Cardiac muscle cell (in vitro differentiated cells and primary cell): ENCODE measurements around the gene CASP2. TPM values are rescaled to one million over a fixed set of nuclear protein-coding genes. Genes with fewer than 3 reads are reported as not detected.

Source experiments
- DNase-seq, 2 donors: peaks; one replicate each; pipeline versions ENCODE4 v3.0.0 to v3.0.0-alpha.2; 2010 to 2017; ENCODE audit warnings: low read depth in 1 of 2, low spot score in 1 of 2
- H3K27ac ChIP-seq: fragments of 200-600 bp; sonication (generic); 2 replicates; pipeline ENCODE4 v1.5.1; 2016
- H3K27me3 ChIP-seq: fragments of 200-600 bp; sonication (generic); 2 replicates; pipeline ENCODE4 v1.6.0; 2016; ENCODE audit warnings: control low read depth
- H3K36me3 ChIP-seq: fragments of 200-600 bp; sonication (generic); 2 replicates; pipeline ENCODE4 v1.5.1; 2016; ENCODE audit warnings: control low read depth
- H3K4me1 ChIP-seq: fragments of 200-600 bp; sonication (generic); 2 replicates; pipeline ENCODE4 v1.8.1; 2017; ENCODE audit warnings: low read depth, mild to moderate bottlenecking, mixed run types
- H3K4me3 ChIP-seq: fragments of 200-600 bp; sonication (generic); 2 replicates; pipeline ENCODE4 v1.5.1; 2016; ENCODE audit warnings: mild to moderate bottlenecking
- H3K9me3 ChIP-seq: fragments of 200-600 bp; sonication (generic); 2 replicates; pipeline ENCODE4 v1.5.1; 2017; ENCODE audit warnings: low read depth, mild to moderate bottlenecking, control low read depth
- CTCF ChIP-seq: IDR thresholded peaks from 2 replicates; pipeline ENCODE4 v1.5.1; 2012; ENCODE audit warnings: low read depth, mild to moderate bottlenecking, low read length
- polyA plus RNA-seq: library from polyadenylated mRNA; unstranded; fragments of >200 nt; fragmentation: Nextera tagmentation; extraction: Ambion mirVana; gene quantifications from 2 replicates; pipeline ENCODE4 v1.2.1, GENCODE V29; 2016
- total RNA-seq: library from RNA; depleted of rRNA; stranded (reverse); fragments of >200 nt; gene quantifications from 2 replicates; pipeline ENCODE4 v1.2.3, GENCODE V29; 2016

Gene CASP2
- total and polyA plus RNA-seq, 2 experiments from 2014 or later, result 8.9 to 11.1 TPM

- H3K36me3 ChIP-seq, result no peaks in the 10 kb centered on the region
- no peak for TF ChIP-seq CTCF
- no peak overlapping the region for H3K4me3 ChIP-seq
- DNase-seq, result no peak
- H3K27ac ChIP-seq, result no peak overlapping the region
- H3K9me3 ChIP-seq, result no peaks in the 10 kb centered on the region
- H3K4me1 ChIP-seq, result no peaks in the 10 kb centered on the region
- no peaks in the 10 kb centered on the region for H3K27me3 ChIP-seq
Observed at GRCh38 chr7:143322760-143323633, 34.8 kb downstream of the CASP2 start.

- Histone ChIP-seq H3K36me3 (no peaks in the 10 kb centered on the region), H3K27me3 (no peaks in the 10 kb centered on the region), H3K4me3 (no peak overlapping the region)
Observed at GRCh38 chr7:143323653-143324052, 35.5 kb downstream of the CASP2 start.

GRCh38 chr7:143325240-143325639 is 37.1 kb downstream of the CASP2 start:
- DNase-seq, result no peak
- no peaks in the 10 kb centered on the region for H3K4me1 ChIP-seq
- no peaks in the 10 kb centered on the region for H3K27me3 ChIP-seq
- H3K36me3 ChIP-seq, result no peaks in the 10 kb centered on the region
- H3K4me3 ChIP-seq, result no peak overlapping the region
- no peak overlapping the region for H3K27ac ChIP-seq
- no peaks in the 10 kb centered on the region for H3K9me3 ChIP-seq
- TF ChIP-seq CTCF, result no peak

More at GRCh38 chr7:143323653-143324052, 35.5 kb downstream of the CASP2 start:
- DNase-seq, result no peak
- Histone ChIP-seq H3K4me1 (no peaks in the 10 kb centered on the region), H3K9me3 (no peaks in the 10 kb centered on the region), H3K27ac (no peak overlapping the region)
- no peak for TF ChIP-seq CTCF

- Histone ChIP-seq H3K27ac (no peak overlapping the region), H3K36me3 (no peaks in the 10 kb centered on the region), H3K4me1 (no peaks in the 10 kb centered on the region), H3K27me3 (no peaks in the 10 kb centered on the region), H3K9me3 (no peaks in the 10 kb centered on the region), H3K4me3 (no peak overlapping the region)
- DNase-seq, result no peak
- no peak for TF ChIP-seq CTCF
Observed at GRCh38 chr7:143327903-143328302, 39.8 kb downstream of the CASP2 start.

- no peak for TF ChIP-seq CTCF
- H3K27me3 ChIP-seq, result no peaks in the 10 kb centered on the region
- H3K4me3 ChIP-seq, result no peak overlapping the region
- no peak for DNase-seq
- no peak overlapping the region for H3K27ac ChIP-seq
- H3K36me3 ChIP-seq, result no peaks in the 10 kb centered on the region
- H3K4me1 ChIP-seq, result no peaks in the 10 kb centered on the region
- H3K9me3 ChIP-seq, result no peaks in the 10 kb centered on the region
Observed at GRCh38 chr7:143329471-143330170, 41.5 kb downstream of the CASP2 start.
